Limb (tissue), 2 donors: ENCODE results near the gene CDH18.
"Not testable (repeated sequence)": the region's sequence is repeated elsewhere in the genome, so short reads cannot be mapped to it uniquely, and the experiment has no call there.

Experiments used
- DNase-seq, 2 donors: peaks; one replicate each; pipeline ENCODE4 v3.0.0-alpha.2; 2016; ENCODE audit errors: extremely low spot score in 2 of 2

The CDH18 gene

DNA sequence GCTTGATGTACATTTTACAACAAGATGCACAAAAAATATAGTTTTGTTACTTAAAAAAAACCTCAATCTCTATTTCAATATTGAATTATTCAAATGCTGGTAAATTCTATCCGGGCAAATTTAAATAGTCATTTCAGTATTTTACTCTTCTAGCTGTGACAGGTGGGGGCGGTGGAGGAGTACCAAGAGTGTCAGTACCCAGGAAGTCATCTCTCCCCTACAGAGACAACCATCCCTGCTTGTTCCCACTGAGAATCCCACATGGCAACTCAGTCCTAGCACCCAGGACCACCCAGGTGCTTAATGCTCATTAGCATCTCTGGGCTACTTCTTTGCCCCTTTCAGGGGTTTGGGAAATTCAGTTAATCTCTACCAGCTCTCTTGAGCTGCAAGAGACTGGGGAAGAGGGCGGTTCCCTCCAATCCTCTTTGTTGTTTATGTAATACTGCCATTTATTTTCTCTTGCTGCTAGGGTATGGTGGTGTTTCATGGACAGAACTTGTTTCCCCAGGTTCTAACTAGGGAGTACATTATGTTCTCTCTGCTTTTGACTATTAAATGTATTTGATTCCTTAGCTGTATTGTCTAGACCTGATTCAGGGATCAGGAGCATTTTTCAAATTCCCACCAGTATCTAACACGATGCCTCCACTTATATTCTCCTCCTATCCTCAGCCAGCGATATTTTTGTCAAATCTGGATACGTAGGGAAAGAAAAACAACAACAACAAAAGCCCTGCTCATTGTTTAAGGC is 122.5 kb downstream of the CDH18 start:
- no peak for DNase-seq

DNA sequence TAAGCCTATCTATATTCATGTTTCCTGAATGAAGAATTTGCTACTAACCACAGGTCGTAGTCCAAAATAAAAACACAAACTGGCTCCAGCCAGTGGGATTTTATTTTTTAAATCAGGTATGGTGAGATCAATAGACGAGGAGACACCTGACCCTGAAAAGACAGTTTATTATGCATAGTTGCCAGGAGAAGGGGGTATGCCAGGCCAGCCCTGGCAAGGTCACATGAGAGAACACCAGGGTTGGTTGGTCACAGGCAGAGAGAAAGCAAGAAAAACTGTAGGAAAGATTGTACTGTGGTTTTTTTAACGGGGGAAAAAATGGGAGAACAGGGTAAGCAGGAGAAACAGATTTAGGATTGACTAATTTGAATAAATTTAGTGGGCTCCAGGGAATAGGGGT is 125.3 kb downstream of the CDH18 start:
- DNase-seq, result no peak

DNA sequence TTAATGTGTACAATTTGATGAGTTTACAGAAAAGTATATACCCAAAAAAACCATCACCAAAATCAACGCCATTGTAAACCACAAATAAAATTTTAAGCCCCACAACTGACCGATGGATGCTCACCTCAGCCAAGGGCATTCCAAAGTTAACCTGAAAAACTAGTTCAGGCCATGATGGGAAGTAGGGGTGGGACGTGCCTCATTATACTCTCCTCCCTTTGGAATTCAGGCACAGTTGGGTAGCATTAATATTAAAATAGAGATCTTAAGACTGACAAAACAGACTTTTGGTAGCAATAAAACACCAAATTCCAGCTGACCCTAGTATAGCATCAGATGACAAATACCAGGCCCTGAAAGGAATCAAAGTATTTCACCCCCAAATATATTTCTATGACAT is 129.0 kb downstream of the CDH18 start:
- DNase-seq, result no peak

DNA sequence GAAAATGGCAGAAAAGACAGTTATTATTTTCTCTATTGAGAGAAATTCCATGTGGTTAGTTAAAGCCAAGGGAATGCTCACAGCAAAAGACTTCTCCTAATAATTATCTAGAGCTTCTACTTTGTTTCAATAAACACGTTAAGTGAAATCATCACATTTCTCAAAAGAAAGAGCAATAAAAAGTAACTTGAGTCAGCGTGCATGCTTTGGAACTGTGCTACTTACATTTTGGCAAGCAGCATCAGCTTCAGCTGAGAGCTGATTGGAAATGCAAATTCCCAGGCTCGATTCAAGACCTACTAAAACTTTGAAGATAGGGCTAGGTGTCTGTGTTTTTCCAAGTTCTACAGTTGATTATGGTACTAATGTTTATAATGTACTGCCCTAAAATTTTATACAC is 132.1 kb downstream of the CDH18 start:
- DNase-seq, result no peak

DNA sequence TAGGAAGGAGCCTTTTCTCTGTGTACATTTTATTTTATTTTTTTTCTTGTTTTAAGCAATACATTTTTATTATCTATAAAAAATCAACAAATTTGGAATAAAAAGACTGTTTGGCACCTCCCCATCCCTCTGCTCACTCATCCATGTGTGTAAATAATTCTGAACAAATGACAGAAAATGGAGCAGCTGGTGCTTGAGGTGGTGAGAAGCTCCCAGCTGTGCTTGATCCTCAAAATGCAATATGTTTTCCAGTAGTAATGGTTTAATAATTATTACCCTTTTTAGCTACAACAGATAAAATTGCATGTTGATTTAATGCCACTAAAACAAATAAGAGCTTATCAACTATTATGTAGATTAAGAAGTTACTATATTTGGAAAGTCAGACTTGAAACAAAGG is 132.5 kb downstream of the CDH18 start:
- DNase-seq, result no peak

DNA sequence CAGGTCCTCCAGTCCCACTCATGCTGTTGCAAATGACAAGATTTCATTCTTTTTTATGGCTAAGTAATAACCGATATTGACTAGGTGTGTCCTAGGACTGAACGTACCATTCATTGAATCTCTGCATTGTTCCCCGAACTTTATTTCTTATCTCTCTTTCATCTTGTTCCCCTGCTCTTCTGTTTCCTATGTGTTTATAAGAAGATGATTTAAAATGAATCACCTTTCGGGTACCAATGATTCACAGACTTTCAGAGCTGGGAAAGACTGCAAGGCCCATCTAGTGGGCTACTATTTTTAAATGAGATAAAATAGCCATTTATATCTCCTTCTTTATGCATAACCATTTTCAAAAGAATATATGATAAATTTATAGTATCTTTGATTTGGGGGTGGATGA is 133.0 kb downstream of the CDH18 start:
- DNase-seq, result no peak

DNA sequence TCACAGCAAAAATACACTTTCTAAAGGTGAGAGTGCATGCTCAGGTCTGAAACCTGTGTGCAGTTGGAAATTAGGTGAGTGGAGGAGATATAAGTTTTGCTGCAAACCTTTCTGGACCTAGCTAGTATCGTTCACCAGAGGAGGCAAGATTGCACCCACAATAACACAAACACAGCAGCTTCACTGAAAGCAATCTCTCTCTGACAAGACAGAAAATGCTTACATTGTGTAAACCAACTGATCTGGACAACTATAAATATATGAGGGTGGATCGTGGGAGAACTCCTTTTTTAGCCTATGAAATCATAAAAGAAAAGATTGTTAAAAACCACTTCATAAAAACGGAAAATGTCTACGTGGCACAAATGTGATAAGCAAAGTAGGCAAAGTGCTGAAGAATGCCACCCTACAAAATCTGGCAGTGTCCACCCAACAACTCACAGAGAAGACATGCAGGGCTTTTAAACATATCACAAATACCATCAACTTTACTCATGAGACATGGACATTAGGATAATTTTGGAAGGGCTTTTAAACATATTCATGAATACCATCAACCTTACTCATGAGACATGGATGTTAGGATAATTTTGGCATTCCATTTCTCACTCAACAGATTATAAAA is 134.3 kb downstream of the CDH18 start:
- no peak for DNase-seq

DNA sequence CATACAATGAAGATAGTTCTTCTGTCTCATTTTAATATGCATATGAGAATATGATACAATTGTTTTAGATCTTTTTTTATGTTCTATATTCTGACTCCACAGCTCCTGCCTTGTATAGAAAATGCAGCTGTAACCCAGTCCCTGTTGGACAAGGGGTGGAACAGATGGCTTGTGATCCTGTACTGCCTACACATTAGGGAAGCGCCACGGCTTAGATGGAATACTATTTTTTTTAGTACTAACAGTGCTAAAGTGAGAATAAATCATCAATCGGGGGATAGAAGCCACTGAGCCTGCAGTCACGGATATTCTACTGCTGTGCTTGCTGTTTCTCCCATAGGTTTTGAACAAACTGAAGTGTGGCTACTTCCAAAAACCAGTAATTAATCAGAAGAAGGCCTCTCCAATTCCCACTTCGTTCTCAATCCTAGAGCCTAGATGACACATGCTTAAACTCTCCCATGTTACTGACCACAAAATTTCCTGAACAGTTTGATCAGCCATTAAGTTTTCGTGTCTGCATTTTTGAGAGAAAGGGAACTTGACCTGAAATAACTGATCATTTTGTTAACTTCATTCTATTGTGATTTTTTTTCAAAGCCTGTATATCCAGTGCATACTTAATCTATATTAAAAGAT is 150.3 kb downstream of the CDH18 start:
- no peak for DNase-seq

DNA sequence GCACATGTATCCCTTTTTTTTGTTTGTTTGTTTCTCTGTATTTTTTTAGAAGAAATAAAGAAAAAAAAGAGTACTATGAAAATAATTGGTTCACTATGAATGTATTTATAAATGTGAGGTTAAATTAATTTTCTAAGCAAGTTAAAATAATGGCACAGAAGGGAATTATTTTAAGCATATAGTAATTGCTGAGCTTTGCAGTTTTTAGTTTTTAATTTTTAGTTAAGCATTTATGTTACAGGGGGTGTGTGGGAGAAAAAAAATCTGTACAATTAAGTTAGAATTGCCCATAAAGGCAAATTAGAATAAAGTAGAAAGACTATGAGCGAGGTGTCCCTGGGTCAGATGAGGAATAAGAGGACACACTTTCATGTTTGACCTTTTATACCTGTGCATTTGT is 152.6 kb downstream of the CDH18 start:
- no peak for DNase-seq

DNA sequence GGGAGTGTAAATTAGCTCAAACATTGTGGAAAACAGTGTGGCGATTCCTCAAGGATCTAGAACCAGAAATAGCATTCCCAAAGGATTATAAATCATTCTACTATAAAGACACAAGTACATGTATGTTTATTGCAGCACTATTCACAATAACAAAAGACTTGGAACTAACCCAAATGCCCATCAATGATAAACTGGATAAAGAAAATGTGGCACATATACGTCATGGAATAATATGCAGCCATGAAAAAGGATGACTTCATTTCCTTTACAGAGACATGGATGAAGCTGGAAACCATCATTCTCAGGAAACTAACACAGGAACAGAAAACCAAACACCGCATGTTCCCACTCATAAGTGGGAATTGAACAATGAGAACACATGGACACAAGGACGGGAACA is 175.3 kb downstream of the CDH18 start:
- not testable (repeated sequence) for DNase-seq

DNA sequence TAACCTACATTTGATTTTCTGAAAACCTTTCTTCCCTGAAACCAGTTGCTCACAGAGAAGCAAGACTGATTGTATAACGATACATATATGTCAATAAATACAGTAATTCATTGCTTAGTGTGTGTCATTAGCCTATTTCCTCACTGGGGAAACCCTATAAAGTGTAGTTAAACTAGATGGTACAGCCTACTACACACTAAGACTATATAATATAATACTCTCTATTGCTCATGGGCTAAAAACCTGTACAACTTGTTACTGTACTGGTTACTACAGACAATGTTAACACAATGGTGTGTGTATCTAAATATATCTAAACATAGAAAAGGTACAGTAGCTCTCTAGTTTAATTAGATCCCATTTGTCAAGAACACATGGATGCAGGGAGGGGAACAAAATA is 181.2 kb downstream of the CDH18 start:
- no peak for DNase-seq

DNA sequence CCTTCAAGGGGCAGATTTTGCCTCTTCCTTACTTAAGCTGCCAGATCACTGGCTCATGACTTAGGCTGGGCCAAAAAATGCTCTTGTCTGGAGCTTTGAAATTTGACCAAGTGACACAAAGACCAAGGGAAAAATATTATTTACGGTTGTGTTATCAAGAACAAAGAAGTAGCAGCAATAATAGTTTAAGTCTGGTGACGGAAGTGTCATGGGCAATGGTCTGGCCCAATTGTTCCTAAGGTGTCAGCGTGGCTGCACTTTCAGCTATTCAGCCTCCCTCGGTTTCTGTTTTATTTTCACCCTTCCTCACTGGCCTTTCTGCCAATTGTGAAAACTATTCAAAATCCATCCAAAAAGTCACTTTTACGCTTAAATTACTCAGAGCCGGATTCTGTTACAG is 185.3 kb downstream of the CDH18 start:
- no peak for DNase-seq

DNA sequence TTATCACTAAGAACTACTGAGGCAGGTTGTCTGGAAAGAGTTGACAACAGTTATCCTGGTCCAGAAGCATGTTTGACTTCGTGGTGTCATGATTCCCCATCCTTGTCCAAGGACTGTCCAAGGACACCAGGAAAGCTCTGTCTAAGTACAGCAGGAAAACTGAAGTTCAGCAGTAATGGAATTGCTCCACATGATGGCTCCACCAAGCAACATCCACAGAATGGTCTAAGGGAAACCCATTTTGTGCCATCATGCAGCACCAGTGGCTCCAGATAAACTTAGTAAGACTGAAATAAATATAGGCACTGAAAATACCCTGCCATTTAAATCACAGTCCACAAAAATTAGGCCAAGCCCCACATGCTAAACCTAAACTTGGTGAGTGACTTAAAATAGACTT is 192.8 kb downstream of the CDH18 start:
- no peak for DNase-seq

DNA sequence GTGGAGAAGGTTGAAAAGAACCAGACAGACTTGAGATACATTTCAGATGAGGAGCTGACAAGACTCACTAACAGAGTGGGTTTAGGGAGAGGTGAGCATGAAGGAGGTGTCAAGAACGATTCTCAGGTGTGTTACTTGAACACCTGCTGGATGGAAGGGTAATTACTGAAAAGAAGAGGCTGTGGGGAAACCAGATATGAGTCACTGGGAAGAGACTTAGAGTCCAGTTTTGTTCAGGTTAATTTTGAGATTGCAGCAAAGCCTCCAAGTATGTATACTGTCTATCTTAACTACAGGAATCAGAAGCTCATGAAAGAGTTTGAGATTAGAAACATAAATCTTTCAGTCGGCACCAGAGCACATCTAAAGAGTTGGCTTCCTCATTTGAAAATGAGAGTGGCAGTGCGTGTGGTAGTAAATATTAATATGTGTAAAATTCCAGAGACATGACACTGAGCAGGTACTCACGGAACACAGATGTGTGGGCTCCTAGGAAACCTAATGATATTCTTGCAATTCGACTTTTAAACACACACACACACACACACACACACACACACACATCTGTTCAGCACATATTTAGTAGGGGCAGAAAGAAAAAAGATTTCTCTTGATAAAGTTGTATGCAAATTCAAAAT is 197.1 kb downstream of the CDH18 start:
- DNase-seq, result no peak

DNA sequence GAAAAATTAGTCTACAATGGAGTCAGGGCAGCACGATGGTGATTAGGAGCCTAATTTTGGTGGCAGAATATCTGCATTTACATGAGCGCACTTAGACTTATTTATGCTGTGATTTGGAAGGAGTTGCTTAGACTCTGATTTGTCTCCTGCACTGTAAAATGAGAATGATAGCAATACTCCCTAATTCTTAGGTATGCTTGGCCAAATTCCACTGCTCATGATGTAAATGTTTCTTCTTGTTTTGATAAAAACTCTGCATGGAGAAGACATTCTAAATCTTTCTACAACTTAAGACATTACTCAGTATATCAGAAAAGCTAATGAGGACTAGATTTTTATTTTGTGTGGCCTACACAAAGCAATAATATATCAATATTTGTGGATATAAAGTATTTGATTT is 205.4 kb downstream of the CDH18 start:
- DNase-seq, result no peak

DNA sequence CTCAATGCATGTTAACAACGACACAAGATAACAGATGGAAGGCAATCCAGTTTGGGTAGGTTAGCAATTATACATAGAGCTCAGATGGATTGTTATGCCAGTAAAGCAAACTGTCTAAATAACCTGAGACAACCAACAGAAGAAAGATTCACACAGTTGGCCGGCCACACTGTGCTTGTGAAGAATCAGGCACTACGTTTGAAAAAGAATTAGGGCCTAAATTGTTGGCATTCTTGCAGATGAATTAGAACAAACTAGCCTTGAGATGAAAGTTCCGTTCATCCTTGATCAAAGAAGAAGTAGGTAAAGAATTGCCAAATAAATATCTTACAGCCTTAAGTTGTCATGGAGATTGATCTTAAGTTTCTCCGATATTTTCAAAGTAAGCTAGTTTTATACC is 210.6 kb downstream of the CDH18 start:
- no peak for DNase-seq

DNA sequence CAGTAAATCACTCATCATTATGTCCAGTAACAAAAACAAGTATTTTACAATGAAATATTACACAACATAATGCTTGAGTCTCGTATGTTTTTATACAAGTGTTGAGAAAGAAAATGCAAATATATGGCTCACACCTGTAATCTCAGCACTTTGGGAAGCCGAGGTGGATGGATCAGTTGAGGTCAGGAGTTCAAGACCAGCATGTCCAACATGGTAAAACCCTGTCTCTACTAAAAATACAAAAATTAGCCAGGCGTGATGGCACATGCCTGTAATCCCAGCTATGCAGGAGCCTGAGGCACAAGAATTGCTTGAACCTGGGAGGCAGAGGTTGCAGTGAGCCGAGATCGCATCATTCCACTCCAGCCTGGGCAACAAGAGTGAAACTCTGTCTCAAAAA is 211.1 kb downstream of the CDH18 start:
- DNase-seq, result not testable (repeated sequence)

DNA sequence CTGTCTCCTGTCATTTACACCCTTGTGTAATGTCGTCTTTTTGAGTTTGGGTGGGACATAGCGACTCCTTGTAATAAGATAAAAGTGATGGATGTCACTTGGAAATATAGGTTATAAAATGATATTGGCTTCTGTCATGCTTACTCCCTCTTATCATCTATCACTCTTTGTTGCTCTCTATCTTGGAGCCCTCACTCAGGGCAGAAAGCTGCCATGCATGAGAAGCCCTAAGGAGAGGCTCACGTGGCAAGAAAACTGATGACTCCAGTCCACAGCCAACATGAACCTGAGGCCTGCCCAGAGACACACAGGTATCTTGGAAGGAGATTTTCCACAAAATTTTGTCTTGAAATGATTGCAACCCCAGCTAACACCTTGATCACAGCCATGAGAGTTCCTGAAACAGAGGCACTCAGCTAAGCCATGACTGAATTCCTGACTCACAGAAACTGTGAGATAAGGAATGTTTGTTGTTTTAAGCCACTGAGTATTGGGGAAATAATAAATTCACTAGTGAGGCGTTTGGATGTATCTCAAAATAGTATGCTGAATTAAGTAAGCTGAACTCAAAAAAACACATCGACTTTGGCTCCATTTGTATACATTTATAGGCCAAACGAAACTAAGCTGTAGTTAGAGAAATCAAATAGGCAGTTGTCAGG is 216.7 kb downstream of the CDH18 start:
- no peak for DNase-seq

DNA sequence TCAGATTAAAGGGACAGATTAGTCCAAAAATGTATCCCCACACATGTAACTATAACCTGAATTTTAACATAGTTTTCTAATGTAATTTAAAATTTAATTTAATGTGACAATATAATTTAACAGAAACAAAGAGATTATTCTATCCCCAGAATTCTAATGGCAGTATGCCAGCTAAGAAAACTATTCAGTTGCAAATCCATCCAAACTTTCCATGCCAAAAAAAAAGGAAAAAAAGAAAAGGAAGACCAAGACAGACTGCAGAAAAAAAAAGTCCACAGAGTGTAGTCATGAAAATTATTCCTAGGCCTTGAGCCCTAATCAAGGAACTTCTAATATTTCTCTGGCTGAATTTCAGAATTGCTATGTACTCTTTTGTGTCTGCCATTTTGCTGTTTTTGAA is 217.6 kb downstream of the CDH18 start:
- no peak for DNase-seq

DNA sequence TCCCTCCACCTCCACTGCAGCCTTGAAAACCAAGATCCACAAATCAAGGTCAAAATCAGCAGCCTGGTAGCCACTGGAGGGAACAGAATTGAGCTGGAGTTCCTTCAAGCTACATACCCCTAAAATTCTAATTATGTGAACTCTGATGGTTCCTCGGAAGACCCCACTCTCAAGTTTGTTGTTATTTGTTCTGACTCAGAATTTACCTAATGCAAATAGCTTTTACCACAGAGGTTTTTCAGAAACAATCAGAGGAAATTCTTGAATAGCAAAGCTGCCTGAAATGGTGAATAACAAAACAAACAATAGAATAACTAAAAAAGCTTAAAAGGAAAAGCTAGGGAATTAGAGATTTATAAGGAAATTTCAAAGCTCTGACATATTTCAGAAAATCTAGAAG is 220.0 kb downstream of the CDH18 start:
- no peak for DNase-seq

DNA sequence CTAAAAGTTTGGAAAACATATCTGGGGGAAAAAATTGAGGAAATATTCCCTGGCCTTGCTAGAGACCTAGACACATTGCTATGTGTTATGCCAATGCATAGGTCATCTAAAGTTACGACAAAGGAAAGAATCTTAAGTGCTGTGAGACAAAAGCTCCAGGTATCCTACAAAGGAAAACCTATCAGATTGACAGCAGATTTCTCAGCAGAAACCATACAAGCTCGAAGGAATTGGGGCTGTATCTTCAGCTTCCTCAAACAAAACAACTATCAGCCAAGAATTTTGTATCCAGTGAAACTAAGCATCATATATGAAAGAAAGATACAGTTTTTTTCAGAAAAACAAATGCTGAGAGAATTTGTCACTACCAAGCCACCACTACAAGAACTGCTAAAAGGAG is 234.4 kb downstream of the CDH18 start:
- no peak for DNase-seq

DNA sequence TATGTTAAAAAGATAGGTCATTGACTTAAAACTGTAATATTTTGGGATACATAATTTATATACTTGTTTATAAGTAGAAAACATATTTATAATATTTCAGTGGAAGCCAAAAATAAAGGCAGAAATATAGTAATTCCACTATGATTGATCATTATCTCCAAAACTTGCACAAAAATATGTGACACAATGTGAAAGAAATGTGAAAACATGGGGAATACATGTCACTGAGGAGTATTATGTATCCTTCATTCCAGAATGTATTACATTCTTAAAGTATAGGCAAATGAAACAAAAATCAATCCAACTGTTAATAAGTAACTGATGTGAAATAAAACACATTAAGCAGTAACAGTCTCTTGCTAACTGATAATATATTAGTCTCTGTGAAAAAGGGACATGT is 236.7 kb downstream of the CDH18 start:
- no peak for DNase-seq
